Keratinocyte (primary cell): ENCODE results near the gene FAM13A. TPM values are rescaled to one million over a fixed set of nuclear protein-coding genes. Genes with fewer than 3 reads are reported as not detected.

Experiments
- DNase-seq: peaks from one replicate; pipeline ENCODE4 v3.0.0-alpha.2; 2011; ENCODE audit warnings: low read depth, missing footprints, low spot score
- FAIRE-seq: peaks from 2 replicates; lab custom pipeline; 2011; peaks lifted over from hg19 to GRCh38; lab: Jason Lieb, UNC
- H2AFZ ChIP-seq: 2 replicates; pipeline ENCODE4 v1.6.0; 2012; ENCODE audit warnings: low read length, control low read depth, inconsistent platforms; ENCODE audit not compliant: control insufficient read depth
- H3K27ac ChIP-seq: 2 replicates; pipeline ENCODE4 v1.5.1; 2011; ENCODE audit warnings: low read length; ENCODE audit not compliant: control insufficient read depth, insufficient read depth
- H3K27me3 ChIP-seq: 3 replicates; pipeline ENCODE4 v1.6.0; 2011; ENCODE audit warnings: low read length; ENCODE audit not compliant: control insufficient read depth, insufficient read depth; ENCODE audit errors: extremely low read depth
- H3K36me3 ChIP-seq, 2 experiments: 2 replicates in 1 of 2; 3 replicates in 1 of 2; pipeline ENCODE4 v1.5.1; 2011; ENCODE audit warnings: low read length in 2 of 2, mild to moderate bottlenecking in 1 of 2; ENCODE audit not compliant: control insufficient read depth in 2 of 2, insufficient read depth in 2 of 2; ENCODE audit errors: extremely low read depth in 1 of 2
- H3K4me1 ChIP-seq: 3 replicates; pipeline ENCODE4 v1.5.1; 2011; ENCODE audit warnings: low read length; ENCODE audit not compliant: control insufficient read depth, insufficient read depth; ENCODE audit errors: extremely low read depth
- H3K4me2 ChIP-seq: 3 replicates; pipeline ENCODE4 v1.6.0; 2011; ENCODE audit warnings: low read depth, low read length; ENCODE audit not compliant: control insufficient read depth, insufficient read depth; ENCODE audit errors: extremely low read depth
- H3K4me3 ChIP-seq, 3 experiments: fragments of 200-600 bp in 1 of 3; sonication (generic) in 1 of 3; 2 replicates in 2 of 3; 3 replicates in 1 of 3; pipeline ENCODE4 v1.5.1; 2011 to 2016; ENCODE audit warnings: low read length in 3 of 3, mild to moderate bottlenecking in 3 of 3, control low read depth in 2 of 3, inconsistent platforms in 1 of 3, low read depth in 1 of 3, mixed read lengths in 1 of 3, mixed run types in 1 of 3, moderate library complexity in 1 of 3; ENCODE audit not compliant: control insufficient read depth in 2 of 3, insufficient read depth in 2 of 3; ENCODE audit errors: extremely low read depth in 1 of 3
- H3K79me2 ChIP-seq: 2 replicates; pipeline ENCODE4 v1.6.0; 2012; ENCODE audit warnings: low read length; ENCODE audit not compliant: control insufficient read depth, insufficient read depth
- H3K9ac ChIP-seq: 3 replicates; pipeline ENCODE4 v1.6.0; 2011; ENCODE audit warnings: low read length; ENCODE audit not compliant: control insufficient read depth, insufficient read depth; ENCODE audit errors: extremely low read depth
- H3K9me1 ChIP-seq: 3 replicates; pipeline ENCODE4 v1.6.0; 2011; ENCODE audit warnings: low read length; ENCODE audit not compliant: control insufficient read depth, insufficient read depth; ENCODE audit errors: extremely low read depth
- H3K9me3 ChIP-seq: 2 replicates; pipeline ENCODE4 v1.5.1; 2012; ENCODE audit warnings: low read depth, low read length; ENCODE audit not compliant: control insufficient read depth
- H4K20me1 ChIP-seq: 3 replicates; pipeline ENCODE4 v1.6.0; 2011; ENCODE audit warnings: low read length; ENCODE audit not compliant: control insufficient read depth, insufficient read depth; ENCODE audit errors: extremely low read depth
- CTCF ChIP-seq, 3 experiments: IDR thresholded peaks in 1 of 3; conservative IDR thresholded peaks in 1 of 3; optimal IDR thresholded peaks in 1 of 3; 2 replicates in 2 of 3; 3 replicates in 1 of 3; pipeline versions ENCODE3 to v1.5.1; 2011; ENCODE audit warnings: low read length in 3 of 3, mild to moderate bottlenecking in 3 of 3, moderate library complexity in 2 of 3, control low read depth in 1 of 3, inconsistent platforms in 1 of 3; ENCODE audit not compliant: insufficient read depth in 2 of 3; ENCODE audit errors: extremely low read depth in 1 of 3
- EZH2 ChIP-seq: IDR thresholded peaks from one replicate; pipeline ENCODE4 v1.6.1; 2012; ENCODE audit warnings: inconsistent platforms, mild to moderate bottlenecking, low read length, moderate library complexity
- dilution Hi-C: fragments of 300-500 bp; cut with MboI; formaldehyde crosslinking; loops from one replicate; pipeline ENCODE4 v1.7.0; 2020; ENCODE audit warnings: low sequenced_read_pairs; ENCODE audit not compliant: extremely low pct_ligation_motif_present
- polyA plus RNA-seq, 5 experiments: library from polyadenylated mRNA; depleted of rRNA in 3 of 5; stranded (reverse) in 3 of 5; stranded (forward) in 1 of 5; unstranded in 1 of 5; fragments of >200 nt; gene quantifications; 1 replicate in 1 of 5; 2 replicates in 3 of 5; 3 replicates in 1 of 5; pipeline versions ENCODE4 v1.2.1 to v1.2.3, GENCODE V29; 2011 to 2012; ENCODE audit warnings: missing spikeins in 2 of 5, low read depth in 1 of 5, low replicate concordance in 1 of 5

FAM13A gene
- polyA plus RNA-seq, 1 donor (not counting 4 experiments of a cell fraction or from before 2014, with no cell fraction given): 6.0 TPM

GRCh38 chr4:88775026-88775425, 282.0 kb downstream of the FAM13A start:
- FAIRE-seq: no peak

GRCh38 chr4:88771883-88772450, 285.0 kb downstream of the FAM13A start:
- H3K4me1 ChIP-seq: no peaks in the 10 kb centered on the region
- H3K9ac ChIP-seq: no peak overlapping the region
- DNase-seq (no peak), FAIRE-seq (no peak)
- no peaks in the 10 kb centered on the region for H3K27me3 ChIP-seq
- H3K9me1 ChIP-seq: no peaks in the 10 kb centered on the region
- no peak overlapping the region for H3K4me3 ChIP-seq
- dilution Hi-C loops: no loop called here
- no peaks in the 10 kb centered on the region for H3K9me3 ChIP-seq
- H4K20me1 ChIP-seq: no peaks in the 10 kb centered on the region
- no peak overlapping the region for H3K4me2 ChIP-seq
- H2AFZ ChIP-seq: no peak overlapping the region
- H3K27ac ChIP-seq: no peak overlapping the region
- TF ChIP-seq CTCF (optimal IDR thresholded peaks at IDR 0.05 in 1 of 3, IDR thresholded peaks at IDR 0.05 in 1 of 3, conservative IDR thresholded peaks at IDR 0.05 in 1 of 3; ENCODE audit: extremely low read depth in 1 of 3, insufficient read depth in 2 of 3, low read length in 3 of 3) (no peak), EZH2 (no peak)
- H3K79me2 ChIP-seq: no peaks in the 10 kb centered on the region
- no peaks in the 10 kb centered on the region for H3K36me3 ChIP-seq

More at GRCh38 chr4:88775026-88775425, 282.0 kb downstream of the FAM13A start:
- H3K9me3 ChIP-seq: no peaks in the 10 kb centered on the region
- no peak overlapping the region for H3K9ac ChIP-seq
- no peak for DNase-seq
- no peaks in the 10 kb centered on the region for H3K27me3 ChIP-seq
- no peaks in the 10 kb centered on the region for H4K20me1 ChIP-seq
- H3K4me2 ChIP-seq: no peak overlapping the region
- dilution Hi-C loops: no loop called here
- no peak overlapping the region for H3K4me3 ChIP-seq
- H3K4me1 ChIP-seq: no peaks in the 10 kb centered on the region
- H3K9me1 ChIP-seq: no peaks in the 10 kb centered on the region
- H2AFZ ChIP-seq: no peak overlapping the region
- H3K36me3 ChIP-seq: no peaks in the 10 kb centered on the region
- H3K27ac ChIP-seq: no peak overlapping the region
- no peaks in the 10 kb centered on the region for H3K79me2 ChIP-seq
- no peak for TF ChIP-seq CTCF (optimal IDR thresholded peaks at IDR 0.05 in 1 of 3, IDR thresholded peaks at IDR 0.05 in 1 of 3, conservative IDR thresholded peaks at IDR 0.05 in 1 of 3; ENCODE audit: extremely low read depth in 1 of 3, insufficient read depth in 2 of 3, low read length in 3 of 3)
- TF ChIP-seq EZH2: no peak
